Suprapubic skin (tissue), 4 donors: Measurements from ENCODE around the gene MRPL4. TPM values are rescaled to one million over a fixed set of nuclear protein-coding genes. Genes with fewer than 3 reads are reported as not detected.

Experiments
- DNase-seq, 2 donors: peaks; one replicate each; pipeline ENCODE4 v3.0.0-alpha.2; 2019; ENCODE audit warnings: low spot score in 2 of 2
- H3K27ac ChIP-seq: fragments of 200-600 bp; sonication (generic); one replicate; pipeline ENCODE4 v1.5.1; 2019
- H3K27me3 ChIP-seq: fragments of 200-600 bp; sonication (generic); one replicate; pipeline ENCODE4 v1.5.1; 2019
- H3K36me3 ChIP-seq: fragments of 200-600 bp; sonication (generic); one replicate; pipeline ENCODE4 v1.5.1; 2019
- H3K4me1 ChIP-seq: fragments of 200-600 bp; sonication (generic); one replicate; pipeline ENCODE4 v1.5.1; 2019
- H3K4me3 ChIP-seq: fragments of 200-600 bp; sonication (generic); one replicate; pipeline ENCODE4 v1.5.1; 2019; ENCODE audit warnings: mild to moderate bottlenecking
- H3K9me3 ChIP-seq: fragments of 200-600 bp; sonication (generic); one replicate; pipeline ENCODE4 v1.5.1; 2019
- CTCF ChIP-seq, 2 donors: fragments of 200-600 bp in 1 of 2; fragments of 450-650 bp in 1 of 2; sonication (generic) in 1 of 2; IDR thresholded peaks; one replicate each; pipeline ENCODE4 v1.5.1; 2016 to 2019; ENCODE audit warnings: antibody characterized with exemption in 2 of 2, mild to moderate bottlenecking in 1 of 2, moderate library complexity in 1 of 2
- EP300 ChIP-seq: sonication (generic); formaldehyde crosslinking; IDR thresholded peaks from one replicate; pipeline ENCODE4 v1.6.1; 2017; ENCODE audit warnings: antibody characterized with exemption
- POLR2A ChIP-seq, 2 donors: fragments of 450-650 bp; IDR thresholded peaks; one replicate each; pipeline ENCODE4 v1.6.1; 2017; ENCODE audit warnings: antibody characterized with exemption in 2 of 2, mild to moderate bottlenecking in 2 of 2, moderate library complexity in 2 of 2
- POLR2AphosphoS5 ChIP-seq, 3 donors: sonication (generic); formaldehyde crosslinking; IDR thresholded peaks; one replicate each; pipeline ENCODE4 v1.6.1; 2017; ENCODE audit warnings: antibody characterized with exemption in 3 of 3
- WGBS: methylation state at CpG from one replicate; pipeline ENCODE4 v1.1.5; 2018; 5-methylcytosine and 5-hydroxymethylcytosine counted together
- total RNA-seq, 4 donors: library from RNA; depleted of rRNA; stranded (reverse); fragments of >200 nt; gene quantifications; one replicate each; pipeline ENCODE4 v1.1.0, GENCODE V29; 2016

Gene MRPL4
- total RNA-seq, 4 donors from 2014 or later = 53.3 to 108 (median 77.3) TPM

GRCh38 chr19:10226021-10226375 lies 26.0 kb upstream of the MRPL4 start:
- TF ChIP-seq CTCF (IDR thresholded peaks at IDR 0.05) (no peak), POLR2A (IDR thresholded peaks at IDR 0.05) (no peak), POLR2AphosphoS5 (IDR thresholded peaks at IDR 0.05) (no peak), EP300 (no peak)
- Histone ChIP-seq H3K9me3 (no peaks in the 10 kb centered on the region), H3K36me3 (peaks cover 20% of the 10 kb centered on the region), H3K4me1 (peaks cover 48% of the 10 kb centered on the region), H3K4me3 (no peak overlapping the region), H3K27ac (peak overlapping the region; percentile 68), H3K27me3 (no peaks in the 10 kb centered on the region)
- DNase-seq = no peak
- 88% methylated on average over 3 of the region's 6 CpGs for WGBS

- H3K36me3 ChIP-seq = peaks cover 19% of the 10 kb centered on the region
- H3K27ac ChIP-seq = peak overlapping the region; percentile 82
- TF ChIP-seq POLR2AphosphoS5 (IDR thresholded peaks at IDR 0.05) (peak in 2 of 3 donors; percentile 59 to 78), CTCF (IDR thresholded peaks at IDR 0.05) (no peak)
- H3K4me1 ChIP-seq = peaks cover 51% of the 10 kb centered on the region
- H3K27me3 ChIP-seq = no peaks in the 10 kb centered on the region
- 57% methylated on average over 13 of the region's 13 CpGs for WGBS
- DNase-seq = peak; percentile 92
- no peaks in the 10 kb centered on the region for H3K9me3 ChIP-seq
- H3K4me3 ChIP-seq = peak overlapping the region; percentile 15
These were observed 25.5 kb upstream of the MRPL4 start for GRCh38 chr19:10226376-10227025.

- peak overlapping the region; percentile 15 for H3K4me3 ChIP-seq
- H3K9me3 ChIP-seq = no peaks in the 10 kb centered on the region
- H3K27ac ChIP-seq = peak overlapping the region; percentile 82
- peaks cover 55% of the 10 kb centered on the region for H3K4me1 ChIP-seq
- DNase-seq = peak in 1 of 2 donors; percentile 82
- H3K27me3 ChIP-seq = no peaks in the 10 kb centered on the region
- WGBS = 65% methylated on average over 16 of the region's 28 CpGs
- peaks cover 15% of the 10 kb centered on the region for H3K36me3 ChIP-seq
- TF ChIP-seq POLR2A (IDR thresholded peaks at IDR 0.05) (no peak), EP300 (no peak), CTCF (IDR thresholded peaks at IDR 0.05) (no peak), POLR2AphosphoS5 (IDR thresholded peaks at IDR 0.05) (no peak)
These were observed 24.7 kb upstream of the MRPL4 start for GRCh38 chr19:10227026-10227971.

GRCh38 chr19:10228393-10228792 lies 23.6 kb upstream of the MRPL4 start:
- H3K4me1 ChIP-seq = peaks cover 55% of the 10 kb centered on the region
- TF ChIP-seq EP300 = no peak
- no peak for TF ChIP-seq POLR2A (IDR thresholded peaks at IDR 0.05)
- no peak for TF ChIP-seq CTCF (IDR thresholded peaks at IDR 0.05)
- TF ChIP-seq POLR2AphosphoS5 (IDR thresholded peaks at IDR 0.05) = no peak

GRCh38 chr19:10228920-10229319 lies 23.1 kb upstream of the MRPL4 start:
- Histone ChIP-seq H3K4me1 (peaks cover 55% of the 10 kb centered on the region), H3K4me3 (peak overlapping the region; percentile 87), H3K27me3 (no peaks in the 10 kb centered on the region), H3K9me3 (no peaks in the 10 kb centered on the region), H3K36me3 (peaks cover 8% of the 10 kb centered on the region), H3K27ac (peak overlapping the region; percentile 90)
- 44% methylated on average over 2 of the region's 2 CpGs for WGBS
- DNase-seq = no peak
- TF ChIP-seq EP300 (no peak), CTCF (IDR thresholded peaks at IDR 0.05) (peak; percentile 19 to 44), POLR2AphosphoS5 (IDR thresholded peaks at IDR 0.05) (no peak), POLR2A (IDR thresholded peaks at IDR 0.05) (no peak)

More at GRCh38 chr19:10228393-10228792, 23.6 kb upstream of the MRPL4 start:
- 78% methylated on average over 4 of the region's 5 CpGs for WGBS
- DNase-seq = no peak
- H3K4me3 ChIP-seq = no peak overlapping the region
- no peaks in the 10 kb centered on the region for H3K27me3 ChIP-seq
- no peaks in the 10 kb centered on the region for H3K9me3 ChIP-seq
- H3K36me3 ChIP-seq = peaks cover 13% of the 10 kb centered on the region
- H3K27ac ChIP-seq = peak overlapping the region; percentile 90
